ENCODE data around the gene TMEM131L.
"Not testable (repeated sequence)": the region's sequence is repeated elsewhere in the genome, so short reads cannot be mapped to it uniquely, and the experiment has no call there.

The TMEM131L gene

GRCh38 chr4:153666505-153666904, 200.3 kb downstream of the TMEM131L start:
- not testable (repeated sequence) for DNase-seq

- no peak for DNase-seq
Observed at GRCh38 chr4:153668647-153669046, 202.5 kb downstream of the TMEM131L start.

- no peak for DNase-seq
Observed at GRCh38 chr4:153669838-153670237, 203.7 kb downstream of the TMEM131L start.

GRCh38 chr4:153676486-153676885, 210.3 kb downstream of the TMEM131L start:
- DNase-seq = no peak

- DNase-seq = no peak
Observed at GRCh38 chr4:153676984-153677383, 210.8 kb downstream of the TMEM131L start.

GRCh38 chr4:153679486-153679885, 213.3 kb downstream of the TMEM131L start:
- DNase-seq = no peak

GRCh38 chr4:153683763-153684181, 217.6 kb downstream of the TMEM131L start:
- DNase-seq = no peak

- DNase-seq = no peak
Observed at GRCh38 chr4:153684182-153684970, 218.2 kb downstream of the TMEM131L start, which contains the start of gene TLR2. TLR2 (plus strand) TSS chr4:153684280; CDS start chr4:153702908, 18,628 bp downstream.

- DNase-seq = no peak
Observed at GRCh38 chr4:153684971-153685371, 218.8 kb downstream of the TMEM131L start.

Measured in NCI-H187 (cell line).